Hypothalamus (tissue), 51 donors: Measurements from ENCODE around the gene PRDM15.

Experiments
- DNase-seq, 51 donors: peaks; one replicate each; lab custom pipeline; 2025; lab: John Stamatoyannopoulos, UW

Gene PRDM15

GRCh38 chr21:41767606-41768436 lies 111.3 kb downstream of the PRDM15 start:
- no peak for DNase-seq

GRCh38 chr21:41766883-41767605 lies 112.1 kb downstream of the PRDM15 start, which contains the start of gene RIPK4:
RIPK4 (minus strand) TSS chr21:41767052; CDS start chr21:41767041, 11 bp downstream.
- no peak for DNase-seq

GRCh38 chr21:41765973-41766882 lies 112.9 kb downstream of the PRDM15 start:
- DNase-seq, result no peak

GRCh38 chr21:41765420-41765821 lies 113.7 kb downstream of the PRDM15 start:
- DNase-seq, result no peak

- DNase-seq, result no peak
Observed at GRCh38 chr21:41764558-41765419, 114.4 kb downstream of the PRDM15 start.

GRCh38 chr21:41763996-41764395 lies 115.1 kb downstream of the PRDM15 start:
- DNase-seq, result no peak

- DNase-seq, result no peak
Observed at GRCh38 chr21:41763398-41763931, 115.7 kb downstream of the PRDM15 start.

GRCh38 chr21:41762753-41763152 lies 116.4 kb downstream of the PRDM15 start:
- no peak for DNase-seq

- DNase-seq, result no peak
Observed at GRCh38 chr21:41761934-41762635, 117.1 kb downstream of the PRDM15 start.

- no peak for DNase-seq
Observed at GRCh38 chr21:41761211-41761933, 117.8 kb downstream of the PRDM15 start.

GRCh38 chr21:41760411-41760810 lies 118.7 kb downstream of the PRDM15 start:
- DNase-seq, result no peak

- no peak for DNase-seq
Observed at GRCh38 chr21:41759926-41760325, 119.2 kb downstream of the PRDM15 start.

GRCh38 chr21:41759214-41759840 lies 119.8 kb downstream of the PRDM15 start:
- no peak for DNase-seq

- no peak for DNase-seq
Observed at GRCh38 chr21:41758550-41758949, 120.6 kb downstream of the PRDM15 start.

- no peak for DNase-seq
Observed at GRCh38 chr21:41755934-41756773, 123.0 kb downstream of the PRDM15 start.

GRCh38 chr21:41755258-41755933 lies 123.7 kb downstream of the PRDM15 start:
- DNase-seq, result no peak
